Right forelimb (tissue), 1 donor: ENCODE results near the gene EXOC4.

Source experiments
- DNase-seq: peaks from one replicate; pipeline ENCODE4 v3.0.0-alpha.2; 2018

EXOC4 gene

GRCh38 chr7:133431134-133431724, 178.4 kb downstream of the EXOC4 start:
- no peak for DNase-seq

DNA sequence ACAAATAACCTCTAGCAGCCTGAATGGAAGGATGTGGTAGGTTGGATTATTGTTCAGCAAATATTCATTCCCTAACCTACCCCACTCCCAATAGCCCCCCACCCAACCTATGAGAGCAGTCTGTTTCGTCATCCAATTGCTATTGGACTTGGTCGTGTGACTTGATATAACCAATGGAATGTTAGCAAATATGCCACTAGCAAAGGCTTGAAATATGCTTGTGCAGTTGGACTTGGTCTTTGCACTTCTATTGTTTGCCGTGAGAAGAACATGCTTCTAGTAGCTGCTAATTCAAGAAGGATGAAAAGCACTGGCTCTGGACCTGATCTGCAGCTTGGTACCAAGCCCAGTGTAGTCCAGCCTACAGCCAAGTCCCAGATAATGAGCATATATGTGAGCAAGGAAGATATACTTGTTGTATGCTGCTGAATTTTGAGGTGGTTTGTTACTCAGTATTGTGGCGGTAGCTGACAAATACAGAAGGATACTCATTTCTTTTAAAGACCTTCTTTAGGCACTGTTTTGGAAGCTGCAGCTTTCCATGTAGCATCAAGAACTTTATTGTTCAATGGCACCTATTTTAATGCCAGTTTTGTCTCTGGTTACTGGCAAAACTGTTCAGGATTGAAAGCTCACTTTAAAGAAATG, 180.4 kb downstream of the EXOC4 start:
- DNase-seq: no peak

DNA sequence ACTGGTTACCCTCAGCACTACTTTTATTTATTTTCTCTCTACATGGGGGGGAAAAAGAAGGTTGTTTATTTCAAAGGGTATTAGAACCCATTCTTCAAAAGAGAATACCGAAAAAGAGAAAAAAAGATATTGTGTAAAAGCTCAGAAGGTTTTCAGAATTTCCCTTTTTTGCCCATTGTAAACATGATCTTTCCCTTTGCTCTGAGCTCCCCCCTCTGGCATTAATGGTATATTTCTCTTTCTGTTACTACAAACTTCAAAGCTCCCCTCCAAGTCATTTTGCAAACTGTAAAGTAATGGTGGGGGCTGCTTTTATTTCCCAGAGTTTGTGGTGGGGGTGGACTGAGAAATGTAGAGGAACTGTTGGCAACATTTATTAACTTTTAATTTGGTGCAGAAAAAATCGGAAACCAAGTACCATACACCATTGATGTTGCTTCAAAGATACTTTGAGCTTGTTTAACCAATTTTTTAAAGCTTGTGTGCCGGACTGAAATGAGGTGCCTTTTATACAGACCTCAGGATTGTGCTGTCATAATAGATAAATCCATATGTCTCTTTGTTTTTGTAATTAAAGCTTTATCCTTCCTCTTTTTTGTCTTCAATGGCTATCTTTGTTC, 181.5 kb downstream of the EXOC4 start:
- no peak for DNase-seq

DNA sequence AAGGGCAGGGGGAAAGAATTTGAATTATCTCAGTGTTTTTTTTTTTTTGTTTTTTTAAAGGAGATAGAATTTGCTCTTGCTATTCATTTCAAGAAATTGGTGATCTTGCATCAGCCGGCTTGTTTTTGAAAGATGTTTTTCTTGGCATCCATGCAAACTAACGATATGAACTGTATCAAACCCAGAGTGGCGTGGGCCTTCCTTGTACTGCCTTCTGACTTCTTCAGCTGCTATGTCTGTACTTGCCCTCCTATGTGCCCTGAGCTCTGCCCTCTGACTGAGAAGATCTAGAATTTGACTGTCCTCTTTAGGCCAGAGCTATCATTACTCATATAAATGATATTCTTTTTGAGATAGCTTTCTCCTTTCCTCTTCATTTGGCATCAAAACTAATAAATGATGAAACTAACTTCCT, 183.1 kb downstream of the EXOC4 start:
- DNase-seq: no peak

DNA sequence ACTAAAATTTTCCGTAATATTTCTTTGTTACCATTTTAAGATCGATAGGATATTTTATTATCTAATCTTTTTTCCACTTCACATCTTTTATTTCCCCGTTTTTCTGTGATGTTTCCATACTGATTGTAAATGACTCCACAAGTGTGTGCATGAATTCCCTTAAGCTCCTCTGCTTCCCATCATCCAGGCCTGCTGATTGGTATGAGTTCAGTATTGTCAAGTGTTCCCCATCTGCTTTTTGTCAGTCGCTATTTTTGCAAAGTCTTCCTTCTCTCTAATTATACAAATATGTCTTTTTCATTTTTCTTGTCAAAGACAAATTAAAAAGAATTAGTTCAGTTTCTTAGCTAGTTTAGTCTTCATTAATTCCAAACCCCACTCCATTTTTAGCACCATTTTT, 184.7 kb downstream of the EXOC4 start:
- DNase-seq: no peak

DNA sequence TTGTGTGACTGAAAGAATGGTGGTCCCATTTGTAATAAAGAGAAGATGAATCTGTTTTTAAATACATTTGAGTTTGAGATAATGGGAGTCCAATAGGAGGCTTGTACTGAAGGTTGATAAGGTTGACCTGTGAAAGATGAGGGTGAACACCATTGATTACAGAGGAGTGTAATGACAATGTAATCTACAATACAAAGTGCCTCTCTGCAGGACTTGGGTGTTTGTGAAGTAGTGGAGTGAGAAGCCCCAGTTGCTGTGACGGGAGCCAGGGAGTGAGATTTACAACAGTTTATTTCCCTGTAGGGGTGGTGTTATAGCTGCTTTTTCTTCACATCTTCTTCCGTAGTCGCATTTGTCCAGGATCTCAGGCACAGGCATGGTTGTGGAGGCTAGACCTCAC, 189.9 kb downstream of the EXOC4 start:
- no peak for DNase-seq

GRCh38 chr7:133445617-133446016, 192.7 kb downstream of the EXOC4 start:
- no peak for DNase-seq

- no peak for DNase-seq
Measured at GRCh38 chr7:133448012-133448411, 195.1 kb downstream of the EXOC4 start.

- DNase-seq: no peak
Measured at GRCh38 chr7:133452577-133452976, 199.7 kb downstream of the EXOC4 start.

DNA sequence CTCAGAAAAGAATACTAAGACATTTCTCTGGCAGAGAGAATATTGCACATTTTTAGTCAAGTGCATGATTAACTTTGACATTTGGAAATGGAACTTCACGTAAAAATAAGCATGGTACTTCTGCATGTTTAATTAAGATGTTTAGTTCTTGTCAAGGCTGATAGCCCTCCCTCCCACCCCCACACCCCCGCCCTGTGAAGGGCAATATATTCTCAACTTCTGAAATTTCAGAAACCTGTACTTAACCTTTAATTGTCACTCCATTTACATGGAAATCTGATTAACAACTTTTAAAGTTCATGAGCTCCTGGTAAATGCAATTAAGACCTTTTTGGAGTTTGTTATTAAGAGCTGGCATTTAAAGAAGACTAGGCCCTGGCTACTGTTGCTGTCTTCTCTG, 205.8 kb downstream of the EXOC4 start:
- DNase-seq: no peak

DNA sequence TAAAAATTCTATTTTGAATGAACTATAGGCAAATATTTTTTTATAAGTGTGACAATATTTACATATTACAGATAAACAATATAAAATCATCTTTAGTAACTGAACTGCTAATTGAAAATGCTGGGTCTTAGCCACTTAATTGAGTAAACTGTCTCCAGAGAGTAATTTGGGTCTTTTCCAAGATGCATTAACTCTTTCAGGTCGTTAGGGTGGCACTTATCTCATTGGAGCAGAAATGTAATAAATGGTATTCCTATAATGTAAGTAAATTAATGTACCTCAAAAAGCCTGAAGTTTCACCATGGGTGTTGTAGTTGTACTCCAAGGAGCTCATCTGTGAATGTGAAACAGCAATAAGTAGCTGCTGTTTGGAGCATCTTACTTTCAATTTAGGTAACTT, 208.5 kb downstream of the EXOC4 start:
- no peak for DNase-seq

DNA sequence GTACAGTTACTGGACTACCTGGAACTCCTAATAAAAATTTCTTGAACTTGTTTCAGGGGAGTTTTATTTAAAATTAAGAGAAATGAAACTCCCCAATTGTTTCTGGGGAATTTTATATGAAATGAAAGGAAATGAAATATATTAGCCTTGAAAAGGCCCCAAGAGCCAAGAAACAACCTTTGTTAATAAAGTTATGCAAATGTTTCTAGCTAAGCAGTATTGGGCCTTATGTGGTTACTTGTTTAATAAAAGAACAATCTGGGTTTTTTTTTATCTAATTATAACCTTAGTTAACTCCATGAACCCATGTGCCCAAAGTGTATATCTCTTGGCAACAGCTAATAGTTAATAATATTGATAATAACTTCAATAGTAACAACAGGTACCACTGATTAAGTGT, 222.8 kb downstream of the EXOC4 start:
- DNase-seq: no peak

- DNase-seq: no peak
Measured at GRCh38 chr7:133477791-133478190, 224.9 kb downstream of the EXOC4 start.

- no peak for DNase-seq
Measured at GRCh38 chr7:133478591-133479135, 225.8 kb downstream of the EXOC4 start.

DNA sequence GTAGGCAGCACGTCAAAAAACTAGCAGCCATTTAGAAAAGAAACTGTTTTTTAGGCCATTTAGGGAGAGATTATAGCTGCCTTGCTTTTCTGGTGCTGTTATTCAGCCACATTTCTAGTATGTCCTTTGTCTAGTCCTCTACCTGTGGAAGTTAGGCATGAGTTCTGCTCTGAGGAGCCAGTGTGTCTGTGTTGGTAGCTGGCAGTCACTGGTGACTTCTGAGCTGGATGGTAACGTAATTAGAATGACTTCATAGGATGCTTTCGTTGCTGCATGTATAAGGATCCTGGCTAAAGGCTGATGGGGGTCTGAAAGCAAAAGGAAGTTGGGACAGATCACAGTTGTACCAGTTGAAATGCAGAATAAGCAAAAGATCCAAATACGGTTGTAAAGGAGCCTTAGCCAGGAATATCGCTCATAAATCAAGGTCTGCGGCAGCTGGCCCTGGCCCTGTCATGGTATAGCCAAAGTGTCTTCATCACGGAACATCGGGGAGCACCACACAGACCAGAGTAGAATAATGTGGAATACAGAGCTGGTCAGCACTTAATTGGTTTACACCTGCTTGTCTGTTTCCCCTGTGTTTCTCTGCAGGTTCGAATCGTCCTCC, 226.7 kb downstream of the EXOC4 start:
- no peak for DNase-seq

DNA sequence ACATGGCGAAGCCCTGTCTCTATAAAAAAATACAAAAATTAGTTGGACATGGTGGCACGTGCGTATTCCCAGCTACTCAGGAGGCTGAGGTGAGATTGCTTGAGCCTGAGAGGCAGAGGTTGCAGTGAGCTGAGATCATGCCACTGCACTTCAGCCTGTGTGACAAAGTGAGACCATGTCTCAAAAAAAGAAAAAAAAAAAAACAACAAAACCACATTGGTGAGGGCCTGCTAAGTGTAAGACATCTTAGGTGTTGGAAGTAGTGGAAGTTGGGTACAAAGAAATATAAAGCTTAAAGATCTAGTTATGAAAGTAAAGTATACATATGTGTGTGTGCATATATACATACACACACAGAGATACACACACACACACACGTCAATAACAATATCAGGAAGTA, 228.0 kb downstream of the EXOC4 start:
- no peak for DNase-seq

DNA sequence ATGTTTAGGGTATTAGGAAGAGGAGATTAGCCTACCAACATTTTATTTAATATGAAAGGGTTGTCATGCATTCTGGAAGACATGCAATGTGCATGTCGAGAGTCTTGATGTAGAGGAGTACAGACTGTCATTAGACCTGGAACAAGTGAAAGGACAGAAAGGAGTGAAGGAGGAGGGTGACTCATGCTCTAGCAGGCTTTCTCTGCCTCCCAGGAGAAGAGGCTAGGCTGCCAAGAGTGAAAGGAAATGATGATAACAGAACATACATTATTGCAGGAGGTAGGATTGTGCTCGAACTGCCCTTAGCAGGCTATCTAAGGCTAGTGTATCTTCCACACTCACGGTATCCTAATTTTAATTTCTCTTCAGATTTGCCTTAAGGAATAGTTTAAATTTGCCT, 228.8 kb downstream of the EXOC4 start:
- no peak for DNase-seq

- no peak for DNase-seq
Measured at GRCh38 chr7:133482599-133482998, 229.7 kb downstream of the EXOC4 start.

- DNase-seq: no peak
Measured at GRCh38 chr7:133484086-133484485, 231.2 kb downstream of the EXOC4 start.

DNA sequence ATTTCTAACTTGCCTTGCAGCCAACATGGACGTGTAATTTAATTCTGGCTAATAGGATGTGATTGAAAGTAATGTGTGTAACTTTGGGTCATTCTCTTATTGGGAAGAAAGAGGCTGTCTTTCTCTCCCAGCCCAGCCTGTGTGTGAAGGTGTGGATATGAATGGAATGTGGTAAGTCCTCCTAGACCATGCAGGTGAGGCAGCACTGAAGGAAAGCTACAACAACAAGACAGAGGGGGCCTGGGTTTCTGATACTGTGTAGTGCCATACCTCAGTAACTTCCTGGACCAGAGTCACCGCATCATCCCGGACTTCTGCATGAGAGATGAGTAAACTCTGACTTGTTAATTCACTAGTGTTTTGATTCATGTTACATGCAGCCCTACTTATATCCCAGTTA, 237.0 kb downstream of the EXOC4 start:
- DNase-seq: no peak

- no peak for DNase-seq
Measured at GRCh38 chr7:133491201-133491691, 238.4 kb downstream of the EXOC4 start.

- no peak for DNase-seq
Measured at GRCh38 chr7:133491846-133492652, 239.2 kb downstream of the EXOC4 start.

DNA sequence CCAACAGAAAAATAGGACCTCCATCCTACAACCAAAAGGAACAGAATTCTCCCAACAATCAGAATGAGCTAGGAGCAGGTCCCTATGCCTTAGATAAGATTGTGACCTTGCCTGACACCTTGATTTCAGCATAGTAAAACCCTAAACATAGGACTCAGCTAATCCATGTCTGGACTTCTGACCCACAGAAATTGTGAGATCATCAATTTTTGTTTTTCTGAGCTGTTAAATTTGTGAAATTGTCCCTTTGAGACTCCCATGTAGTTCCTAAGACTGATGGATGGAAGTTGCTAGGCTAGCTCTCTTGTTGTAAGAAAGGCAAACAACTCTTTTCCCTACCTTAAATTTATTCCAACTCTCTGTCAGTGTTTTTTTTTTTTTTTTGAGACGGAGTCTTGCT, 244.2 kb downstream of the EXOC4 start:
- DNase-seq: no peak
